Measurements from ENCODE around the gene CNKSR3.

Gene CNKSR3

DNA sequence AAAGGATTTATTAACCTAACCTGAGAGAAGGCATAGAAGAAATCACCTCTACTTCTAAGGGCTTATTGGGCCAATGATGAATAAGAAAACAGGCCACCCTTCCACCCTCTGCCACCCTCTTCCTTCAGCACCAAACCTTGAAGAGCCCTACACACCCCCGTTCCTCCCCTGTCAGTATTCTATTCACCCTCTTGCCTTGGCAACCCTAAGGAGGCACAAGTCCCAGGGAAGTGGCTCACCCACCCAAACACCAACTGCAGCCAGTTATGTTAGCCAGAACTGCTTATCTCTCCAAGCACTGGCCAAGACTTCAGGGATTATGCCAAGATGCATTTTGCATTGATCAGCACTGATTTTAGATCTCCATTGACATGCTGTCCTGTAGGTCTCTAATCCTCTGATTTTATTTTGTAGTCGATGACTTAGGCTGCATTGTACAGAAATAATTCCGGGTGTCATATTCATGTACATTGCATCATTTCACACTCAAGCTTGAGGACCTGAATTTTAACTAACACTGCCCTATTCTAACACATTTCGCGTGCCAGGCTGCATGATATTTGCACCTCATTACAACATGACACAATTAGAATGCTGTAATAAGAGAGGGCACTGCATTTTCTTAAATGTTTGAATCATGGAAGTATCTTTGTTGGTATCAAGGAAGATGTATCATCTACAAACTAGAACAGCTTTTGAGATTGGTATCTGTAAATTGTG lies 15.7 kb downstream of the CNKSR3 start:
- Histone ChIP-seq H3K27ac (ENCODE audit: low read depth, low read length) (no peak overlapping the region), H3K4me3 (ENCODE audit: low read length) (no peak overlapping the region), H3K27me3 (ENCODE audit: control insufficient read depth, insufficient read depth, low read length) (no peaks in the 10 kb centered on the region), H3K36me3 (ENCODE audit: control insufficient read depth, insufficient read depth, low read length) (no peaks in the 10 kb centered on the region), H3K4me1 (ENCODE audit: control insufficient read depth, insufficient read depth, low read length) (peaks cover 10% of the 10 kb centered on the region), H3K9ac (ENCODE audit: low read length) (no peak overlapping the region)

DNA sequence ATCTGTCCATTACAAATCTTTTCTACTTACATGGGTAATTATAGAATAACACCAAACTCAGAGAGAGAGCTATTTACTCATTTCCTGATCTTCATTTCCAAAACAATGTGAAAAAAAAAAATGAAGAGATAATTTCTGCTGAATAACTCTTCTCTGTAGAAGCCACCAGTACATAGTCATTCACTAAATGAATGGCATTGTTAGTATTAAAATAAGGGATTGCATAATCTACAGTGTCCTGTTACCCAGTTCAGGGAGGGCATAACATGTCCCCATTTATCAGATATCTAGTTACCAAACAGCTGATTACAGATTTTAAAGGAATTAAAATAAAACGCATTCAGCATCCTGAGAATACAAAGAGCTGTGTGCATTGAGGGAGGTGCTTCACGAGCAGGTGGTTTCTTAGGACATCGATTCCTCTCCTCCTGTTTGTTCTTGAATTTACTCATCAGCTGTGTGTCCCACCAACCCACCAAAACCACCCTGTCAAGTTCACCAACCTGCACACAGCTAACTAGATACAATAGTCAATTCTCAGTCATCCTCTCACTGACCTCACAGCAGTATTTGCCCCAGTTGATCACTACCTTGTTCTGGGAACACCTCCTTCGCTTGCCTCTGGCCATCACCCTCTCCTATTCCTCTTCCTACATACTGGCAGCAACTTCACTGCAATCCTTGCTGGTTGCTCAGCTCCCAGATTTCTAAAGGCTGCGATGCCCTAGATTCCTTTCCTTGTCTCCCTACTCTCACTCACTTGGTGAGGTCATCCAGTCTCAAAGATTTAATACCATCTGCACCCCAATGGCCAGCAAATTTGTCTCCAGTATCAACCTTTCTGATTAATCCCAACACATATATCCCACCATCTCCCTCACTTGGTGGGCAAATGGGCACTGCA lies 18.7 kb downstream of the CNKSR3 start:
- Histone ChIP-seq H3K27ac (ENCODE audit: low read depth, low read length) (peak overlapping the region; percentile 3), H3K4me1 (ENCODE audit: control insufficient read depth, insufficient read depth, low read length) (peaks cover 13% of the 10 kb centered on the region), H3K27me3 (ENCODE audit: control insufficient read depth, insufficient read depth, low read length) (no peaks in the 10 kb centered on the region), H3K9ac (ENCODE audit: low read length) (no peak overlapping the region), H3K4me3 (ENCODE audit: low read length) (no peak overlapping the region), H3K36me3 (ENCODE audit: control insufficient read depth, insufficient read depth, low read length) (no peaks in the 10 kb centered on the region)

DNA sequence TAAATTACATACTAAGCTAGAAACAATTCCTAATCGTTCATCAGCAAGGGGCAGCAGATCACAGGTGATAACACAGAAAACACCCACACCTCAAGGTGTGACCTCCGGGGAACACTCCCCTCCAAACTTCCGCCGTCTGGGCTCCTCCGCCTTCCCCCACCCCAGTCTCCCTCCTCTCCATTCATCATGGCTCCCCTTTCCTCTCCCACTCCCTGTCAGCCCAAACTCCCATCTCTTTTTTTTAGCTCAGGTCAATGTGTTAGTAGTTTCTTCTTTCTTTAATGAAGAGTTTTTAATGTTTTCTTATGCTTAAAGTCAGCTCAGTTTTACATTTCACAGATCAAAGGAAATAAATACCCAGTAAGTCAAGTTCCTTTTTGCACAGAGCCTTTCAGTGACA lies 20.7 kb downstream of the CNKSR3 start:
- Histone ChIP-seq H3K9ac (ENCODE audit: low read length) (no peak overlapping the region), H3K36me3 (ENCODE audit: control insufficient read depth, insufficient read depth, low read length) (no peaks in the 10 kb centered on the region), H3K27ac (ENCODE audit: low read depth, low read length) (no peak overlapping the region), H3K27me3 (ENCODE audit: control insufficient read depth, insufficient read depth, low read length) (no peaks in the 10 kb centered on the region), H3K4me3 (ENCODE audit: low read length) (no peak overlapping the region), H3K4me1 (ENCODE audit: control insufficient read depth, insufficient read depth, low read length) (peaks cover 16% of the 10 kb centered on the region)

DNA sequence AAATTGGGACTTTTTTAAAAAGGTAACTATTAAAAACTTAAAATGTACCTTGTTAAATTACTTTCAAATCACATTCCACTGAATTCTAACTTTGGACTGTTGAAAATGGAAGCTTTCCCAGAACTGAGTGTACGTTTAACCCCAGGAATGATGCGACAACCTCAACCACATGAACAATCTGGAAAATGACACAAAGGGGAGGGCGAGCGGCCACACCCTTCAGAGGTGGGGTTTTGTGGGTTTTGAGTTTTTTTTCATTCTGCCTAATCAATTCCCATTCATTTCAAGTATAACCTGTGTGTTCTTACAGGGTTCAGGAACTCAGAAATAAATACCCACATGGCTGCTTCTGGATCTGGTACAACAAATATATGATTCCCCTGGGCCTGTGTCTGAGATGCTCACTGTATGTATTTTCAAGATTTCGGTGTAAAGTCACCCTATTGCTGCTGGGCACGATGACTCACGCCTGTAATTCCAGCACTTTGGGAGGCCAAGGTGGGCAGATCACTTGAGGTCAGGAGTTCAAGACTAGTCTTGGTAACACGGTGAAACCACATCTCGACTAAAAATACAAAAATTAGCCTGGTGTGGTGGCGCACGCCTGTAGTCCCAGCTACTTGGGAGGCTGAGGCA lies 21.6 kb downstream of the CNKSR3 start:
- H3K36me3 ChIP-seq (ENCODE audit: control insufficient read depth, insufficient read depth, low read length) = no peaks in the 10 kb centered on the region
- no peaks in the 10 kb centered on the region for H3K27me3 ChIP-seq (ENCODE audit: control insufficient read depth, insufficient read depth, low read length)
- H3K27ac ChIP-seq (ENCODE audit: low read depth, low read length) = no peak overlapping the region
- no peak overlapping the region for H3K9ac ChIP-seq (ENCODE audit: low read length)
- peaks cover 17% of the 10 kb centered on the region for H3K4me1 ChIP-seq (ENCODE audit: control insufficient read depth, insufficient read depth, low read length)
- H3K4me3 ChIP-seq (ENCODE audit: low read length) = no peak overlapping the region

DNA sequence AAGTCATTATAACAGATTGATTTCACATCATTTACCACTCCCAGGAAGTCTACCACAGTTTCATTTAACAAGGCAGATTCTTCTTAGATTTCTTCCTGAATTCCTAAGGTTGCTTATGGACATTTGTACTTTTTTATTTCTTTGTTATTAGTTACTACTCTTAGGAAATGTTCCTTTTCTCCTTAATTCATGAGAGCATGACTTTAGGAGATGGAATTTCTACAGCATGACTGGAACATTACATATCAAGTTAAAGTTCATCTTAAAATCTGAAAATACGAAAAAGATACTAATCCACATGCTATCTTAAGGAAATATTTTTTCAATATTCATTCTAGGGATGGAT lies 22.3 kb downstream of the CNKSR3 start:
- Histone ChIP-seq H3K4me3 (ENCODE audit: low read length) (no peak overlapping the region), H3K9ac (ENCODE audit: low read length) (no peak overlapping the region), H3K27ac (ENCODE audit: low read depth, low read length) (peak overlapping the region; percentile 52), H3K36me3 (ENCODE audit: control insufficient read depth, insufficient read depth, low read length) (no peaks in the 10 kb centered on the region), H3K27me3 (ENCODE audit: control insufficient read depth, insufficient read depth, low read length) (no peaks in the 10 kb centered on the region), H3K4me1 (ENCODE audit: control insufficient read depth, insufficient read depth, low read length) (peaks cover 24% of the 10 kb centered on the region)

DNA sequence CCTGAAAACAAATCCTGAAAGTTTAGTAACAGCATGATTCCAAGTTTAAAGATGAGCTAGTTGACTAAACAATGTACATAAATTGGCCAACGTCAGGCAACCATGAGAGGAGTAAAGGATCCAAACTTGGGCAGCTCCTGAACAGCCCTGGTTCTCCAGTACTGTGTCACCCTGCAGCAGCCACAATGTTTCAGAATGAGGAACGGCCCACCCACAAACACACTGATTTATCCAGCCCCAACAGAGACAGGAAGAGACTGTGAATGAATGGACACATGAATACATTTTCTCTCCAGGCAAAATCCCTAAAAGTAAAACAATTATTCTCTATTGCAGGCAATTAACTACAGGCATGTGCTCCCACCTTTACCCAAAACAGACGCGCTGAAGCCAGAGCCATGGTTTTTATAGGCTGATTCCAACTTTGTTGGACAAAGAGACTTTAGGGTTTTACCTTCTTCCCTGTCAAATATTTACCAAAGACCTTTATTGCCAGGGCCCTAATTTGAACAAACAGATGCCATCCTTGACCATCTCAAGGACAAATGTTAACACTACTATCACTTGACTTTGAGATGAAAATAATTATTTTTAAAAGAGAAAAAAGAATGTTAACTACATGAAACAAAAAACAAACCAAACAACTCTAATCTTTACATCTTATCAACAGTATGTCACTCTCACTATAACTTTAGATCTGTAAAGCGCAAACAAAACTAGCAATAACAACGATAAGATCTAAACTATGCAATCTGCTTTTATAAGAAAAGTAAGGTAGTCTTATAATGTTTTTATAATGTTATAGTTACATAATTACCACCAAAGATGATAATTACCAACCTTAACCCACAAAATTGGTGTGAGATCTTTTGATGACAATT lies 22.9 kb downstream of the CNKSR3 start:
- Histone ChIP-seq H3K36me3 (ENCODE audit: control insufficient read depth, insufficient read depth, low read length) (no peaks in the 10 kb centered on the region), H3K4me1 (ENCODE audit: control insufficient read depth, insufficient read depth, low read length) (peaks cover 29% of the 10 kb centered on the region), H3K4me3 (ENCODE audit: low read length) (no peak overlapping the region), H3K27ac (ENCODE audit: low read depth, low read length) (peak overlapping the region; percentile 52), H3K9ac (ENCODE audit: low read length) (no peak overlapping the region), H3K27me3 (ENCODE audit: control insufficient read depth, insufficient read depth, low read length) (no peaks in the 10 kb centered on the region)

DNA sequence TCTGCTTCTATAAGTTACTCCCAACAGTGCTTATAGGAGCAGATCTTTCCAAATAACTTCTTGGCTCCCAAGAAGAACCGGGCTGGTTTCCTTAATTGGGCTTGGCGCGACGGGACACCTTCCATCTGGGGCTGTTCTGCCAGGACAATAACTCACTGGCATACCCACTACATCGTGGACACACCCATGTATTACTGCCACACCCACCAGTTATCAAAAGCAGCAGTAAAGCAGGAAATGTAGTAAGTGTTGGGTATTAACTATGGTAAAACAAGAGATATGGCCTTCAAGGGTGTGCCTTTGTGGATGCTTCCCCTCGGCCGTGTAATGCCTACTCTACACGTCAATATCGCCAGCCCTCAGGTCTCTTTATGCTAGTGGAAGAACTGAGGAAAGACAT lies 24.7 kb downstream of the CNKSR3 start:
- Histone ChIP-seq H3K4me1 (ENCODE audit: control insufficient read depth, insufficient read depth, low read length) (peaks cover 36% of the 10 kb centered on the region), H3K27me3 (ENCODE audit: control insufficient read depth, insufficient read depth, low read length) (no peaks in the 10 kb centered on the region)

DNA sequence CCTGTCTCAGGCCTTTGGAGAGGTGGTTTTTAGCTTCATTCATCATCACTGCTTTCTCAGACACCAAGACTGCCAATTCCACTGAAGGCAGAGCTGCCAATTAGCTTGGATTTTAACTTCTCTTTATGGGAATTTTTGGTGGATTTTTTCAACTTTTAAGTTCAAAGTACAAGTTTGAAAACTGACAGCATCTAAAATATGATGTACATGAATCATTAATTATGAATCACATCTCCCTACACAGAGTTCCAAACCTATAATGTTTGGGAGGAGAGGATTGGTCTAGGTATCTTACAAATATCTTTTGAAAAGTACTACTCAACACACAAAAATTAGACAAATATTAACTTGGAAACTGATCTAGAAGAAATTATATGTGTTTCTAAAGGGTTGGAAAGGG lies 25.5 kb downstream of the CNKSR3 start:
- H3K36me3 ChIP-seq (ENCODE audit: control insufficient read depth, insufficient read depth, low read length) = no peaks in the 10 kb centered on the region
- H3K4me3 ChIP-seq (ENCODE audit: low read length) = no peak overlapping the region
- no peak overlapping the region for H3K9ac ChIP-seq (ENCODE audit: low read length)
- peaks cover 39% of the 10 kb centered on the region for H3K4me1 ChIP-seq (ENCODE audit: control insufficient read depth, insufficient read depth, low read length)
- peak overlapping the region; percentile 37 for H3K27ac ChIP-seq (ENCODE audit: low read depth, low read length)
- H3K27me3 ChIP-seq (ENCODE audit: control insufficient read depth, insufficient read depth, low read length) = no peaks in the 10 kb centered on the region

More for the DNA sequence above, 24.7 kb downstream of the CNKSR3 start:
- H3K36me3 ChIP-seq (ENCODE audit: control insufficient read depth, insufficient read depth, low read length) = no peaks in the 10 kb centered on the region
- no peak overlapping the region for H3K9ac ChIP-seq (ENCODE audit: low read length)
- no peak overlapping the region for H3K4me3 ChIP-seq (ENCODE audit: low read length)
- peak overlapping the region; percentile 37 for H3K27ac ChIP-seq (ENCODE audit: low read depth, low read length)

DNA sequence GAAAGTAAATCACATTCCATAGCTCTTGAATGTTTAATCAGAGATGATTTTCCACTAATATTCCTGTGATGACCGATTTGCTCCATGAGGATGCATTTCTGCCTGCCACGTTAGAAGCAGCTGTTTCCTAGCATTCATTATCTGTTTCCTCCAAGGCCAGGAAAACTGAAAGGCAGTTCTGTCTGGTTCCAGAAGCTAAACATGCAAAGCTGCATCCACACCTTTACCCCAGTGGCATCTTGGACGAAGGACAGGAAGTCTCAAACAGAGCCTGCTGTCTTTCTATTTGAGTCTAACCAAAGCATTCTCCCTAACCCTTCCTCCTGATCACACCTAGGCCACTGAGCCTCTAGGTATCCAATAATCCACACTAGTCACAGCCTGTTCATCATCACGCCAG lies 27.6 kb downstream of the CNKSR3 start:
- H3K36me3 ChIP-seq (ENCODE audit: control insufficient read depth, insufficient read depth, low read length) = no peaks in the 10 kb centered on the region
- no peaks in the 10 kb centered on the region for H3K27me3 ChIP-seq (ENCODE audit: control insufficient read depth, insufficient read depth, low read length)
- H3K4me3 ChIP-seq (ENCODE audit: low read length) = no peak overlapping the region
- H3K9ac ChIP-seq (ENCODE audit: low read length) = no peak overlapping the region
- H3K27ac ChIP-seq (ENCODE audit: low read depth, low read length) = peak overlapping the region; percentile 79
- H3K4me1 ChIP-seq (ENCODE audit: control insufficient read depth, insufficient read depth, low read length) = peaks cover 59% of the 10 kb centered on the region

DNA sequence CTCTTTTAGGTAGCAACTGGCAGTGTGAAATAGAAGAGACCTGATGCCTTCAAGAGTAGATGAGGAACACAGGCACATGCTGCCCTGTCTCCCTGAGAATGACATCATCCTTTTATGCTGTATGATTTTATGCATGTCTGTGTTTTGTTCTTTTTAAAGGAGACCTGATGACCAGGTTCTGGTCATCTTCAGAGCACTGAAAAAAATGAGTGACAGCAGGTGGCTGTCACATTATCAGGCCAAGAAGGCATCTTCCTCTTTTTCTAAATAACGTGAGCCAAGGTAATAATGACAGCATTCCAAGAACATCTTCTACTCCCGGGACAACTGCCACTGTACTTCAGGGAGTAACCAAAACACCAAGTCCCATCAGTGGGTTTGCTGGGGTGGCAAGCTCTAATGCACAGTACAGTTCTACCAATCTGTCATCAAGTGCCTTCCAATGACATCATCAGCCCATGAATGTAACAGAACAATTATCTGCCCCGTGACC lies 28.9 kb downstream of the CNKSR3 start:
- Histone ChIP-seq H3K27ac (ENCODE audit: low read depth, low read length) (peak overlapping the region; percentile 79), H3K4me1 (ENCODE audit: control insufficient read depth, insufficient read depth, low read length) (peaks cover 58% of the 10 kb centered on the region), H3K9ac (ENCODE audit: low read length) (no peak overlapping the region), H3K27me3 (ENCODE audit: control insufficient read depth, insufficient read depth, low read length) (no peaks in the 10 kb centered on the region), H3K4me3 (ENCODE audit: low read length) (no peak overlapping the region), H3K36me3 (ENCODE audit: control insufficient read depth, insufficient read depth, low read length) (no peaks in the 10 kb centered on the region)

DNA sequence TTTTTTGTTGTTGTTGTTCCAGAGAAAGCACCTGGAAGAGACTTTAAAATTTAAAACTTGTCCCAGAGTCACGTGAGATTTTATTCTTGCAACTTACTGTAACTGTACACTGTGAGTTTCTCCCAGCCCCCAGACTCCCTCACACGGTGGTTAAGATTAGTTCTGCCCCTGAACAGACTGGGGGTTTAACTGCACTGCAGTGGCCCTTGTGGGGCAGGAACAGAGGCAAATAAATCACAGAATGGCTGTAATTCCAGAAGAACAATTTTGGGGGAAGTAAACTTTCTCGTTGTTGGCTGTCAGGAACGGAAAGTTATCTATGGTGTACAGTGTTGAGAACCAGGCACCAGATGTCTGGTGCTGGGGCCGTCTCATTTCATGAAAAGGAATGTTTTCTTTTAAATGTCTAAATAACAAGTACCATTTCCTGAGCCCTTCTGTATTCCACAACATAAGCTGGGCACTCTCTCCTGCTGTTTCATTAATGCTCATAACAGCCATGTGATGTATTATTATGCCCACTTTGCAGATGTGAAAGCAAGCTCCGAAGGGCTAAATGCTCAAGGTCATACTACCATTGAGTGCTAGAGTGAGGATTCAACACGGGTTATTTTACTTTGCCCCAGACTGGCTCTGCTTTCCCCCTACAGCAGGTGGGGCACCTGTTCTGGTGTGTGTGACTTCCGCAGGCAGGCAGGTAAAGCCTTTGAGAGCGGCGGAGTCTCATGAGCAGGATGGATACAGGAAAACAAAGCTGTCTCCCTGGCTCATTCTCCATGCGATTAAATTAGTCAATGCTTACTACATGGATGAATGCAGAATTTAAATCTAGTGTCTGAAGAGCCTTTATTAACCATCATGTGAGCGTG lies 30.5 kb downstream of the CNKSR3 start:
- Histone ChIP-seq H3K27ac (ENCODE audit: low read depth, low read length) (peak overlapping the region; percentile 78), H3K27me3 (ENCODE audit: control insufficient read depth, insufficient read depth, low read length) (no peaks in the 10 kb centered on the region), H3K36me3 (ENCODE audit: control insufficient read depth, insufficient read depth, low read length) (no peaks in the 10 kb centered on the region), H3K9ac (ENCODE audit: low read length) (no peak overlapping the region), H3K4me3 (ENCODE audit: low read length) (no peak overlapping the region), H3K4me1 (ENCODE audit: control insufficient read depth, insufficient read depth, low read length) (peaks cover 54% of the 10 kb centered on the region)
